Neutrophil (primary cell): ENCODE results near the gene METTL25.

Experiments
- H3K27ac ChIP-seq: fragments of 200-600 bp; sonication (generic); 2 replicates; pipeline ENCODE4 v1.5.1; 2016; ENCODE audit warnings: mild to moderate bottlenecking, moderate library complexity
- H3K27me3 ChIP-seq: fragments of 200-600 bp; sonication (generic); 2 replicates; pipeline ENCODE4 v1.6.0; 2016; ENCODE audit warnings: mild to moderate bottlenecking
- H3K36me3 ChIP-seq: fragments of 200-600 bp; sonication (generic); 2 replicates; pipeline ENCODE4 v1.5.1; 2017
- H3K4me1 ChIP-seq, 2 experiments: fragments of 200-600 bp in 1 of 2; sonication (generic) in 1 of 2; 1 replicate in 1 of 2; 2 replicates in 1 of 2; pipeline versions ENCODE4 v1.5.1 to v1.6.1; 2013 to 2016; ENCODE audit warnings: low read depth in 1 of 2, low read length in 1 of 2, mild to moderate bottlenecking in 1 of 2, moderate library complexity in 1 of 2; ENCODE audit not compliant: control insufficient read depth in 1 of 2, insufficient read depth in 1 of 2
- H3K4me3 ChIP-seq, 2 experiments: fragments of 200-600 bp in 1 of 2; sonication (generic) in 1 of 2; 1 replicate in 1 of 2; 2 replicates in 1 of 2; pipeline ENCODE4 v1.5.1; 2013 to 2016; ENCODE audit warnings: low read depth in 1 of 2, low read length in 1 of 2, mild to moderate bottlenecking in 1 of 2, moderate library complexity in 1 of 2
- H3K9me3 ChIP-seq: fragments of 200-600 bp; sonication (generic); 2 replicates; pipeline ENCODE4 v1.5.1; 2016
- CTCF ChIP-seq: fragments of 200-600 bp; sonication (generic); IDR thresholded peaks from 2 replicates; pipeline ENCODE4 v1.5.1; 2016; ENCODE audit warnings: antibody characterized with exemption

Gene METTL25

GRCh38 chr12:82504409-82504808 lies 146.1 kb downstream of the METTL25 start:
- Histone ChIP-seq H3K36me3 (no peaks in the 10 kb centered on the region), H3K9me3 (no peaks in the 10 kb centered on the region), H3K27ac (no peak overlapping the region), H3K27me3 (no peaks in the 10 kb centered on the region), H3K4me1 (no peaks in the 10 kb centered on the region), H3K4me3 (no peak overlapping the region)
- TF ChIP-seq CTCF: no peak

GRCh38 chr12:82505150-82505549 lies 146.8 kb downstream of the METTL25 start:
- Histone ChIP-seq H3K36me3 (no peaks in the 10 kb centered on the region), H3K4me3 (no peak overlapping the region), H3K27ac (no peak overlapping the region), H3K9me3 (no peaks in the 10 kb centered on the region), H3K4me1 (no peaks in the 10 kb centered on the region), H3K27me3 (no peaks in the 10 kb centered on the region)
- TF ChIP-seq CTCF: no peak

- H3K4me3 ChIP-seq: no peak overlapping the region
- no peak for TF ChIP-seq CTCF
These were observed 149.4 kb downstream of the METTL25 start for GRCh38 chr12:82507686-82508085.

GRCh38 chr12:82510386-82510785 lies 152.1 kb downstream of the METTL25 start:
- Histone ChIP-seq H3K27me3 (no peaks in the 10 kb centered on the region), H3K27ac (no peak overlapping the region), H3K9me3 (no peaks in the 10 kb centered on the region), H3K36me3 (no peaks in the 10 kb centered on the region), H3K4me3 (no peak overlapping the region), H3K4me1 (no peaks in the 10 kb centered on the region)
- no peak for TF ChIP-seq CTCF

More at GRCh38 chr12:82507686-82508085, 149.4 kb downstream of the METTL25 start:
- no peaks in the 10 kb centered on the region for H3K4me1 ChIP-seq
- no peaks in the 10 kb centered on the region for H3K36me3 ChIP-seq
- H3K27ac ChIP-seq: no peak overlapping the region
- H3K9me3 ChIP-seq: no peaks in the 10 kb centered on the region
- H3K27me3 ChIP-seq: no peaks in the 10 kb centered on the region

GRCh38 chr12:82514880-82515279 lies 156.6 kb downstream of the METTL25 start:
- no peaks in the 10 kb centered on the region for H3K27me3 ChIP-seq
- H3K4me3 ChIP-seq: no peak overlapping the region
- H3K27ac ChIP-seq: no peak overlapping the region
- H3K4me1 ChIP-seq: no peaks in the 10 kb centered on the region
- H3K36me3 ChIP-seq: no peaks in the 10 kb centered on the region
- TF ChIP-seq CTCF: no peak
- H3K9me3 ChIP-seq: no peaks in the 10 kb centered on the region

GRCh38 chr12:82515652-82516051 lies 157.3 kb downstream of the METTL25 start:
- TF ChIP-seq CTCF: no peak
- H3K27ac ChIP-seq: no peak overlapping the region
- no peak overlapping the region for H3K4me3 ChIP-seq
- H3K4me1 ChIP-seq: no peaks in the 10 kb centered on the region
- no peaks in the 10 kb centered on the region for H3K36me3 ChIP-seq
- H3K27me3 ChIP-seq: no peaks in the 10 kb centered on the region
- no peaks in the 10 kb centered on the region for H3K9me3 ChIP-seq
